GM19025 (cell line): Measurements from ENCODE around the gene DDX27.

Experiments used
- ATAC-seq: cut with Tn5 transposase; IDR thresholded peaks from one replicate; pipeline ENCODE4 v1.9.1; 2021; ENCODE audit warnings: mild to moderate bottlenecking, low read depth, moderate library complexity; ENCODE audit not compliant: unreplicated experiment

Gene DDX27

GRCh38 chr20:49276161-49276960 lies 57.1 kb downstream of the DDX27 start:
- no peak for ATAC-seq

GRCh38 chr20:49276961-49277785 lies 58.0 kb downstream of the DDX27 start:
- ATAC-seq: no peak

GRCh38 chr20:49277786-49278035 lies 58.5 kb downstream of the DDX27 start:
- no peak for ATAC-seq

GRCh38 chr20:49278036-49278817 lies 59.0 kb downstream of the DDX27 start, which contains the start of gene ZNFX1:
ZNFX1 (minus strand) TSS chr20:49278057; CDS start chr20:49275839, 2,218 bp downstream.
- peak; percentile 86 for ATAC-seq

- no peak for ATAC-seq
Measured at GRCh38 chr20:49278818-49279676, 59.8 kb downstream of the DDX27 start.

- ATAC-seq: no peak
Measured at GRCh38 chr20:49279677-49280462, 60.7 kb downstream of the DDX27 start.

- ATAC-seq: no peak
Measured at GRCh38 chr20:49280463-49281058, 61.3 kb downstream of the DDX27 start.

GRCh38 chr20:49281059-49281912 lies 62.1 kb downstream of the DDX27 start:
- no peak for ATAC-seq

GRCh38 chr20:49281913-49282467 lies 62.8 kb downstream of the DDX27 start:
- ATAC-seq: no peak

GRCh38 chr20:49282584-49283171 lies 63.5 kb downstream of the DDX27 start:
- ATAC-seq: no peak

- no peak for ATAC-seq
Measured at GRCh38 chr20:49283176-49283702, 64.0 kb downstream of the DDX27 start.

- no peak for ATAC-seq
Measured at GRCh38 chr20:49283703-49284625, 64.7 kb downstream of the DDX27 start.

- no peak for ATAC-seq
Measured at GRCh38 chr20:49284818-49285217, 65.6 kb downstream of the DDX27 start.

GRCh38 chr20:49285233-49285668 lies 66.0 kb downstream of the DDX27 start:
- ATAC-seq: no peak

- ATAC-seq: no peak
Measured at GRCh38 chr20:49285813-49286494, 66.7 kb downstream of the DDX27 start.
